Liver (tissue), 3 donors: ENCODE results near the gene METRN.

Experiments used
- CTCF ChIP-seq: fragments of 150-350 bp; IDR thresholded peaks from 2 replicates; pipeline ENCODE4 v1.5.1; 2017; ENCODE audit warnings: improper control_type of control experiment, low read depth, low read length; ENCODE audit not compliant: missing input control
- EGR1 ChIP-seq, 2 donors: IDR thresholded peaks; 2 replicates each; pipeline ENCODE4 v1.6.1; 2016 to 2018; ENCODE audit warnings: antibody characterized with exemption in 2 of 2, low read depth in 2 of 2
- TAF1 ChIP-seq: conservative IDR thresholded peaks from 2 replicates; pipeline ENCODE4 v1.6.1; 2016; ENCODE audit warnings: antibody characterized with exemption, mild to moderate bottlenecking
- YY1 ChIP-seq: IDR thresholded peaks from 2 replicates; pipeline ENCODE4 v1.6.1; 2016; ENCODE audit warnings: antibody characterized with exemption, mild to moderate bottlenecking
- TF ChIP-seq, protein P1 (sequence below): IDR thresholded peaks from 2 replicates; pipeline ENCODE4 v1.6.1; 2016; ENCODE audit warnings: antibody characterized with exemption, mild to moderate bottlenecking
- donor health status: healthy.
- donor health status: healthy.

GRCh38 chr16:686459-687260 is 28.3 kb upstream of the METRN start:
- TF ChIP-seq TAF1 (no peak), YY1 (no peak), EGR1 (IDR thresholded peaks at IDR 0.05; ENCODE audit: low read depth in 2 of 2) (no peak), CTCF (no peak)
- TF ChIP-seq, protein P1, sequence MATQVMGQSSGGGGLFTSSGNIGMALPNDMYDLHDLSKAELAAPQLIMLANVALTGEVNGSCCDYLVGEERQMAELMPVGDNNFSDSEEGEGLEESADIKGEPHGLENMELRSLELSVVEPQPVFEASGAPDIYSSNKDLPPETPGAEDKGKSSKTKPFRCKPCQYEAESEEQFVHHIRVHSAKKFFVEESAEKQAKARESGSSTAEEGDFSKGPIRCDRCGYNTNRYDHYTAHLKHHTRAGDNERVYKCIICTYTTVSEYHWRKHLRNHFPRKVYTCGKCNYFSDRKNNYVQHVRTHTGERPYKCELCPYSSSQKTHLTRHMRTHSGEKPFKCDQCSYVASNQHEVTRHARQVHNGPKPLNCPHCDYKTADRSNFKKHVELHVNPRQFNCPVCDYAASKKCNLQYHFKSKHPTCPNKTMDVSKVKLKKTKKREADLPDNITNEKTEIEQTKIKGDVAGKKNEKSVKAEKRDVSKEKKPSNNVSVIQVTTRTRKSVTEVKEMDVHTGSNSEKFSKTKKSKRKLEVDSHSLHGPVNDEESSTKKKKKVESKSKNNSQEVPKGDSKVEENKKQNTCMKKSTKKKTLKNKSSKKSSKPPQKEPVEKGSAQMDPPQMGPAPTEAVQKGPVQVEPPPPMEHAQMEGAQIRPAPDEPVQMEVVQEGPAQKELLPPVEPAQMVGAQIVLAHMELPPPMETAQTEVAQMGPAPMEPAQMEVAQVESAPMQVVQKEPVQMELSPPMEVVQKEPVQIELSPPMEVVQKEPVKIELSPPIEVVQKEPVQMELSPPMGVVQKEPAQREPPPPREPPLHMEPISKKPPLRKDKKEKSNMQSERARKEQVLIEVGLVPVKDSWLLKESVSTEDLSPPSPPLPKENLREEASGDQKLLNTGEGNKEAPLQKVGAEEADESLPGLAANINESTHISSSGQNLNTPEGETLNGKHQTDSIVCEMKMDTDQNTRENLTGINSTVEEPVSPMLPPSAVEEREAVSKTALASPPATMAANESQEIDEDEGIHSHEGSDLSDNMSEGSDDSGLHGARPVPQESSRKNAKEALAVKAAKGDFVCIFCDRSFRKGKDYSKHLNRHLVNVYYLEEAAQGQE, result no peak
